ENCODE results near the gene SLC22A23. TPM values are rescaled to one million over a fixed set of nuclear protein-coding genes. Genes with fewer than 3 reads are reported as not detected.

The SLC22A23 gene
- total RNA-seq, 1 experiment from 2014 or later, result 6.8 TPM

GRCh38 chr6:3315841-3316240 is 141.0 kb downstream of the SLC22A23 start:
- TF ChIP-seq CTCF (conservative IDR thresholded peaks at IDR 0.05), result no peak
- H3K18ac ChIP-seq (ENCODE audit: insufficient read length, low read depth, low read length), result no peak overlapping the region
- no peaks in the 10 kb centered on the region for H3K23me2 ChIP-seq (ENCODE audit: insufficient read length, low read depth, low read length, poor library complexity, severe bottlenecking)
- H3K27me3 ChIP-seq (ENCODE audit: insufficient read depth, low read length), result no peaks in the 10 kb centered on the region
- no peak overlapping the region for H2BK20ac ChIP-seq (ENCODE audit: low read depth, low read length, poor library complexity, severe bottlenecking)
- peaks cover 0 to 4% (median 0%) of the 10 kb centered on the region in 3 experiments; a peak in 2 of 7 replicates for H3K36me3 Mint-ChIP-seq (ENCODE audit: insufficient read depth in 1 of 3, low read depth in 3 of 3)
- H3K27me3 Mint-ChIP-seq (ENCODE audit: low read depth), result no peaks in the 10 kb centered on the region; the same call in 1 of the 2 replicates
- H3K4me1 Mint-ChIP-seq, result peaks cover 2 to 14% of the 10 kb centered on the region in 2 experiments; a peak in 2 of 4 replicates
- H3K9me3 Mint-ChIP-seq, result no peaks in the 10 kb centered on the region
- no peak overlapping the region for H2AK5ac ChIP-seq (ENCODE audit: insufficient read length, low read length)
- DNase-seq, result no peak
- no peak overlapping the region for H2BK12ac ChIP-seq (ENCODE audit: insufficient read length, low read depth, low read length)
- no peaks in the 10 kb centered on the region for H3K79me1 ChIP-seq (ENCODE audit: insufficient read depth, low read depth, low read length, poor library complexity, severe bottlenecking)
- H2BK15ac ChIP-seq (ENCODE audit: low read depth, low read length), result no peak overlapping the region
- no peaks in the 10 kb centered on the region for H3K79me2 ChIP-seq (ENCODE audit: insufficient read depth, low read length)
- H4K5ac ChIP-seq (ENCODE audit: insufficient read length, low read depth, low read length), result no peak overlapping the region
- H3K23ac ChIP-seq (ENCODE audit: insufficient read length, low read depth, low read length), result no peak overlapping the region
- H3K9ac ChIP-seq (ENCODE audit: extremely low read depth, insufficient read length, low read length), result no peak overlapping the region
- no peak overlapping the region for H3K4ac ChIP-seq (ENCODE audit: low read depth, low read length)
- no peaks in the 10 kb centered on the region for H4K20me1 ChIP-seq (ENCODE audit: control insufficient read depth, insufficient read depth, insufficient read length)
- H3K56ac ChIP-seq (ENCODE audit: insufficient read length, low read depth, low read length), result no peak overlapping the region
- no CpG with 5 or more reads among the region's 8 CpGs for WGBS (ENCODE audit: extremely low coverage, insufficient read length, low lambda C conversion rate)
- H4K91ac ChIP-seq (ENCODE audit: insufficient read length, low read depth, low read length), result no peak overlapping the region
- no peak overlapping the region for H3K14ac ChIP-seq (ENCODE audit: insufficient read depth, low read length)
- no peak overlapping the region for H3T11ph ChIP-seq (ENCODE audit: low read length)
- no peak overlapping the region for H2BK5ac ChIP-seq (ENCODE audit: insufficient read length, low read length)
- no peak overlapping the region for H3K4me2 ChIP-seq (ENCODE audit: insufficient read depth, insufficient read length, low read length)
- no peak overlapping the region for H2BK120ac ChIP-seq (ENCODE audit: low read depth, low read length, poor library complexity, severe bottlenecking)
- H2AFZ ChIP-seq (ENCODE audit: low read length), result no peak overlapping the region
- no peak overlapping the region for H4K8ac ChIP-seq (replicated peaks; ENCODE audit: insufficient read length, low read depth, low read length)
- no peak overlapping the region for H3K27ac ChIP-seq (ENCODE audit: insufficient read length, low read depth, low read length)
- H3K4me3 Mint-ChIP-seq, result no peak overlapping the region
- H3K4me1 ChIP-seq (ENCODE audit: insufficient read depth, low read length), result no peaks in the 10 kb centered on the region
- no peaks in the 10 kb centered on the region for H3K9me3 ChIP-seq (ENCODE audit: control insufficient read depth, low read depth, low read length)
- H3K27ac Mint-ChIP-seq, result no peak overlapping the region
